H9 (cell line): ENCODE data around the gene PRPF6. TPM values are rescaled to one million over a fixed set of nuclear protein-coding genes. Genes with fewer than 3 reads are reported as not detected.

ENCODE experiments used
- DNase-seq: peaks from one replicate; pipeline ENCODE4 v3.0.0-alpha.2; 2017
- H2AFZ ChIP-seq: one replicate; pipeline ENCODE4 v1.6.1; 2013; ENCODE audit warnings: mild to moderate bottlenecking, low read length, control low read depth, moderate library complexity
- H2AK5ac ChIP-seq: 2 replicates; pipeline ENCODE4 v1.6.1; 2013; ENCODE audit warnings: low read length, control low read depth, mixed read lengths; ENCODE audit not compliant: insufficient read length
- H2BK120ac ChIP-seq: one replicate; pipeline ENCODE4 v1.6.1; 2013; ENCODE audit warnings: low read depth, mild to moderate bottlenecking, low read length, control low read depth, inconsistent platforms; ENCODE audit not compliant: poor library complexity, severe bottlenecking
- H2BK12ac ChIP-seq: 2 replicates; pipeline ENCODE4 v1.6.1; 2013; ENCODE audit warnings: low read length, control low read depth, mixed read lengths, low read depth; ENCODE audit not compliant: insufficient read length
- H2BK15ac ChIP-seq: 2 replicates; pipeline ENCODE4 v1.6.1; 2013; ENCODE audit warnings: low read depth, low read length, control low read depth
- H2BK20ac ChIP-seq: one replicate; pipeline ENCODE4 v1.6.1; 2013; ENCODE audit warnings: low read depth, mild to moderate bottlenecking, low read length, control low read depth, inconsistent platforms; ENCODE audit not compliant: poor library complexity, severe bottlenecking
- H2BK5ac ChIP-seq: 2 replicates; pipeline ENCODE4 v1.6.1; 2013; ENCODE audit warnings: low read length, control low read depth, mixed read lengths; ENCODE audit not compliant: insufficient read length
- H3K14ac ChIP-seq: 2 replicates; pipeline ENCODE4 v1.6.1; 2013; ENCODE audit warnings: low read length, control low read depth; ENCODE audit not compliant: insufficient read depth
- H3K18ac ChIP-seq: 2 replicates; pipeline ENCODE4 v1.6.1; 2013; ENCODE audit warnings: low read depth, mild to moderate bottlenecking, mixed read lengths, low read length, control low read depth; ENCODE audit not compliant: insufficient read length
- H3K23ac ChIP-seq: 2 replicates; pipeline ENCODE4 v1.6.1; 2013; ENCODE audit warnings: low read length, control low read depth, mixed read lengths, low read depth; ENCODE audit not compliant: insufficient read length
- H3K23me2 ChIP-seq: 2 replicates; pipeline ENCODE4 v1.6.1; 2013; ENCODE audit warnings: low read depth, mild to moderate bottlenecking, mixed read lengths, low read length, control low read depth; ENCODE audit not compliant: insufficient read length, poor library complexity, severe bottlenecking
- H3K27ac ChIP-seq: 2 replicates; pipeline ENCODE4 v1.5.1; 2013; ENCODE audit warnings: low read length, control low read depth, mixed read lengths, low read depth; ENCODE audit not compliant: insufficient read length
- H3K27me3 ChIP-seq: 2 replicates; pipeline ENCODE4 v1.6.1; 2013; ENCODE audit warnings: low read length, control low read depth, inconsistent platforms; ENCODE audit not compliant: insufficient read depth
- H3K4ac ChIP-seq: 2 replicates; pipeline ENCODE4 v1.6.1; 2013; ENCODE audit warnings: low read depth, mild to moderate bottlenecking, control low read depth, inconsistent platforms, low read length, moderate library complexity
- H3K4me1 ChIP-seq: 2 replicates; pipeline ENCODE4 v1.6.1; 2013; ENCODE audit warnings: low read length, control low read depth, inconsistent platforms; ENCODE audit not compliant: insufficient read depth
- H3K4me2 ChIP-seq: 2 replicates; pipeline ENCODE4 v1.6.1; 2013; ENCODE audit warnings: low read length, control low read depth, mixed read lengths; ENCODE audit not compliant: insufficient read length, insufficient read depth
- H3K56ac ChIP-seq: 2 replicates; pipeline ENCODE4 v1.6.1; 2013; ENCODE audit warnings: low read depth, mild to moderate bottlenecking, mixed read lengths, low read length, control low read depth; ENCODE audit not compliant: insufficient read length
- H3K79me1 ChIP-seq: 2 replicates; pipeline ENCODE4 v1.6.1; 2013; ENCODE audit warnings: low read depth, mild to moderate bottlenecking, moderate library complexity, low read length, control low read depth, inconsistent platforms; ENCODE audit not compliant: insufficient read depth, poor library complexity, severe bottlenecking
- H3K79me2 ChIP-seq: 2 replicates; pipeline ENCODE4 v1.6.1; 2013; ENCODE audit warnings: low read length, control low read depth, inconsistent platforms; ENCODE audit not compliant: insufficient read depth
- H3K9ac ChIP-seq: 2 replicates; pipeline ENCODE4 v1.6.1; 2013; ENCODE audit warnings: low read length, control low read depth, mixed read lengths; ENCODE audit not compliant: insufficient read length; ENCODE audit errors: extremely low read depth
- H3K9me3 ChIP-seq: one replicate; pipeline ENCODE4 v1.6.1; 2013; ENCODE audit warnings: low read depth, low read length, inconsistent platforms; ENCODE audit not compliant: control insufficient read depth
- H3T11ph ChIP-seq: one replicate; pipeline ENCODE4 v1.6.1; 2013; ENCODE audit warnings: mild to moderate bottlenecking, low read length, control low read depth, inconsistent platforms
- H4K20me1 ChIP-seq: one replicate; pipeline ENCODE4 v1.6.1; 2013; ENCODE audit not compliant: control insufficient read depth, insufficient read length, insufficient read depth
- H4K5ac ChIP-seq: 2 replicates; pipeline ENCODE4 v1.6.1; 2013; ENCODE audit warnings: low read depth, mild to moderate bottlenecking, mixed read lengths, low read length, control low read depth; ENCODE audit not compliant: insufficient read length
- H4K8ac ChIP-seq: replicated peaks from 2 replicates; pipeline ENCODE4 v1.6.1; 2013; ENCODE audit warnings: low read length, control low read depth, mixed read lengths, low read depth; ENCODE audit not compliant: insufficient read length
- H4K91ac ChIP-seq: 2 replicates; pipeline ENCODE4 v1.6.1; 2013; ENCODE audit warnings: low read depth, mild to moderate bottlenecking, moderate library complexity, mixed read lengths, low read length, control low read depth; ENCODE audit not compliant: insufficient read length
- H3K27ac Mint-ChIP-seq, 3 experiments: 2 replicates in 2 of 3; 3 replicates in 1 of 3; pipeline ENCODE4 v1.8.0; 2020 to 2021; ENCODE audit warnings: mixed read lengths in 3 of 3, mild to moderate bottlenecking in 1 of 3, moderate library complexity in 1 of 3
- H3K27me3 Mint-ChIP-seq: 2 replicates; pipeline ENCODE4 v1.8.0; 2021; ENCODE audit warnings: low read depth, mild to moderate bottlenecking, moderate library complexity, mixed read lengths
- H3K36me3 Mint-ChIP-seq, 3 experiments: 2 replicates in 2 of 3; 3 replicates in 1 of 3; pipeline ENCODE4 v1.8.0; 2020 to 2021; ENCODE audit warnings: low read depth in 3 of 3, mixed read lengths in 3 of 3; ENCODE audit not compliant: insufficient read depth in 1 of 3
- H3K4me1 Mint-ChIP-seq, 2 experiments: 2 replicates each; pipeline ENCODE4 v1.8.0; 2020; ENCODE audit warnings: mixed read lengths in 2 of 2
- H3K4me3 Mint-ChIP-seq, 2 experiments: 2 replicates in 1 of 2; 3 replicates in 1 of 2; pipeline ENCODE4 v1.8.0; 2020 to 2021; ENCODE audit warnings: mild to moderate bottlenecking in 2 of 2, mixed read lengths in 2 of 2, moderate library complexity in 1 of 2
- H3K9me3 Mint-ChIP-seq, 2 experiments: 2 replicates in 1 of 2; 3 replicates in 1 of 2; pipeline ENCODE4 v1.8.0; 2020; ENCODE audit warnings: mild to moderate bottlenecking in 2 of 2, mixed read lengths in 2 of 2, moderate library complexity in 1 of 2
- WGBS: extraction: QIAGEN DNeasy Blood & Tissue Kit; methylation state at CpG from one replicate; pipeline ENCODE4 v1.1.7; 2013; ENCODE audit warnings: missing lambda C conversion rate, low lambda C conversion rate, mixed read lengths; ENCODE audit not compliant: insufficient read length; ENCODE audit errors: extremely low coverage; 5-methylcytosine and 5-hydroxymethylcytosine counted together
- total RNA-seq: library from RNA; stranded (reverse); gene quantifications from 2 replicates; pipeline ENCODE4 v1.2.1, GENCODE V29; 2021
- TF ChIP-seq, protein P1 (sequence below): fragments of 200-600 bp; sonication (generic); conservative IDR thresholded peaks from 3 replicates; pipeline ENCODE4 v1.8.0; 2021; ENCODE audit warnings: antibody characterized with exemption, mild to moderate bottlenecking

Gene PRPF6
- total RNA-seq, 1 experiment from 2014 or later, result 87.9 TPM

DNA sequence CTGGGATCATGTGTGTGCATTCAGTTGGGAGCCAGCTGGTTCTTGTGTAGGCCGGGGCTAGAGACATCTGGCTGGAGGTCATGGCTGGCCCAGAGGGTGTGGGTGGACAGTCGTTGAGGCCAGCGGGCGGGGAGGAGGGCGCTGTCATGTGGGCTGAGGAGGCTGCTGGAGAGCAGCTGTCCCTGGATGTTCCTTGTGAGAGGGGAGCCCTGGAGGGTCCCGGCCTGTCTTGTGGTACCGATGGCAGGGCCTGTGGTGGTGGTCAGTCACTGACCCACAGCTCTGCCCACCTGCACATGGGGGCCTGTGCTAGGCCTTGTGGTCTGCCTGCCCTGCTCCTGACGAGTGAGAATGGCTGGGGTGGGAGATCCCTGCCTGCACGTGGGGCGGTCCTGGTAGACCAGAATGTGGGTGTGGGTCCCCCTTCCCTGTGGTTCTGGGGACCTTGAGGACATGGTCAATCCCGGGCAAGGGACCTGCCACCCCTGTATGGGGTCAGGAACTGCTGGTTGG lies 53.1 kb downstream of the PRPF6 start:
- Histone ChIP-seq H3K79me2 (no peaks in the 10 kb centered on the region), H3K9ac (no peak overlapping the region), H3K4me1 (no peaks in the 10 kb centered on the region; the same call in 1 of the 2 replicates), H3K18ac (no peak overlapping the region), H2BK12ac (no peak overlapping the region), H2AK5ac (no peak overlapping the region), H3K56ac (no peak overlapping the region), H4K91ac (no peak overlapping the region), H4K5ac (no peak overlapping the region), H2BK20ac (no peak overlapping the region), H4K8ac (no peak overlapping the region), H2BK5ac (no peak overlapping the region), H2BK120ac (no peak overlapping the region), H3K23me2 (peaks cover 11% of the 10 kb centered on the region), H2AFZ (no peak overlapping the region), H3K4me2 (no peak overlapping the region), H3K14ac (no peak overlapping the region), H3K79me1 (no peaks in the 10 kb centered on the region), H3K23ac (no peak overlapping the region), H3K4ac (no peak overlapping the region), H3K9me3 (no peaks in the 10 kb centered on the region), H2BK15ac (no peak overlapping the region), H3T11ph (no peak overlapping the region), H3K27me3 (no peaks in the 10 kb centered on the region), H3K27ac (no peak overlapping the region), H4K20me1 (no peaks in the 10 kb centered on the region)
- Mint-ChIP-seq H3K4me3 (no peak overlapping the region), H3K9me3 (no peaks in the 10 kb centered on the region; a peak in 1 of 5 replicates), H3K27ac (peak overlapping the region in 2 of 3 experiments; percentile 52 to 89; a peak in 2 of 7 replicates), H3K4me1 (peaks cover 21 to 23% of the 10 kb centered on the region in 2 experiments), H3K27me3 (peaks cover 7% of the 10 kb centered on the region), H3K36me3 (peaks cover 14 to 50% (median 38%) of the 10 kb centered on the region in 3 experiments; a peak in 6 of 7 replicates)
- WGBS, result no CpG with 5 or more reads among the region's 11 CpGs
- no peak for DNase-seq
- TF ChIP-seq, protein P1, sequence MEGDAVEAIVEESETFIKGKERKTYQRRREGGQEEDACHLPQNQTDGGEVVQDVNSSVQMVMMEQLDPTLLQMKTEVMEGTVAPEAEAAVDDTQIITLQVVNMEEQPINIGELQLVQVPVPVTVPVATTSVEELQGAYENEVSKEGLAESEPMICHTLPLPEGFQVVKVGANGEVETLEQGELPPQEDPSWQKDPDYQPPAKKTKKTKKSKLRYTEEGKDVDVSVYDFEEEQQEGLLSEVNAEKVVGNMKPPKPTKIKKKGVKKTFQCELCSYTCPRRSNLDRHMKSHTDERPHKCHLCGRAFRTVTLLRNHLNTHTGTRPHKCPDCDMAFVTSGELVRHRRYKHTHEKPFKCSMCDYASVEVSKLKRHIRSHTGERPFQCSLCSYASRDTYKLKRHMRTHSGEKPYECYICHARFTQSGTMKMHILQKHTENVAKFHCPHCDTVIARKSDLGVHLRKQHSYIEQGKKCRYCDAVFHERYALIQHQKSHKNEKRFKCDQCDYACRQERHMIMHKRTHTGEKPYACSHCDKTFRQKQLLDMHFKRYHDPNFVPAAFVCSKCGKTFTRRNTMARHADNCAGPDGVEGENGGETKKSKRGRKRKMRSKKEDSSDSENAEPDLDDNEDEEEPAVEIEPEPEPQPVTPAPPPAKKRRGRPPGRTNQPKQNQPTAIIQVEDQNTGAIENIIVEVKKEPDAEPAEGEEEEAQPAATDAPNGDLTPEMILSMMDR, result no peak
